ENCODE measurements around the gene PTPRD. TPM values are rescaled to one million over a fixed set of nuclear protein-coding genes. Genes with fewer than 3 reads are reported as not detected.

PTPRD gene
- total and polyA plus RNA-seq, 9 of the 15 experiments (the other 6 are each of a cell fraction or from before 2014, with no cell fraction given) = 0.11 TPM; not detected in 8

GRCh38 chr9:9392755-9393154 is 1220.0 kb downstream of the PTPRD start:
- DNase-seq (ENCODE audit: extremely low read depth in 1 of 4, low spot score in 3 of 4) = no peak
- ChIA-PET POLR2A (no interaction called here), CTCF (ENCODE audit: low intra/inter-chr PET ratio) (interaction anchor here (0.5 kb wide), 1 partner anchor 154 kb away, joined by 3 read pairs; no protein-coding TSS in a partner anchor)
- H4K20me1 ChIP-seq (replicated peaks; ENCODE audit: control insufficient read depth, insufficient read depth, low read length) = no peaks in the 10 kb centered on the region
- no peak overlapping the region for H2AFZ ChIP-seq (ENCODE audit: low read depth, low read length)
- H3K27me3 ChIP-seq (ENCODE audit: control insufficient read depth in 2 of 2, insufficient read depth in 2 of 2, low read length in 2 of 2) = no peaks in the 10 kb centered on the region
- H3K4me3 ChIP-seq = no peak overlapping the region
- no peaks in the 10 kb centered on the region for H3K36me3 ChIP-seq (ENCODE audit: control insufficient read depth, insufficient read depth, low read length)
- intact Hi-C loops (cut with micrococcal nuclease) = no loop called here
- no peak overlapping the region for H3K9ac ChIP-seq (ENCODE audit: insufficient read depth in 1 of 2, low read depth in 2 of 2, low read length in 2 of 2)
- no peak overlapping the region for H3K4me2 ChIP-seq (ENCODE audit: insufficient read depth, low read length)
- FAIRE-seq = no peak
- TF ChIP-seq ATF4 (CRISPR knock-in tag; IDR thresholded peaks at IDR 0.05) = no peak
- no peak for TF ChIP-seq MLX (CRISPR knock-in tag; conservative IDR thresholded peaks at IDR 0.05)
- TF ChIP-seq THAP12 (CRISPR knock-in tag; IDR thresholded peaks at IDR 0.05) = no peak
- H3K9me1 ChIP-seq (ENCODE audit: control insufficient read depth, insufficient read depth, low read length) = no peaks in the 10 kb centered on the region
- H3K27ac ChIP-seq (ENCODE audit: extremely low read depth, low read depth, low read length) = no peak overlapping the region
- WGBS (ENCODE audit: insufficient coverage, low coverage, missing lambda C conversion rate) = 0% methylated on average over 3 of the region's 3 CpGs
- BruUV-seq (replicated peaks) = no TSS peak
- no peaks in the 10 kb centered on the region for H3K4me1 ChIP-seq (replicated peaks in 1 of 2; ENCODE audit: control insufficient read depth in 2 of 2, insufficient read depth in 2 of 2, low read length in 2 of 2)
- H3K79me2 ChIP-seq (ENCODE audit: control insufficient read depth, insufficient read depth, low read length) = no peaks in the 10 kb centered on the region
- in situ Hi-C loops (cut with MboI) = no loop called here
- ATAC-seq = no peak
- no peaks in the 10 kb centered on the region for H3K9me3 ChIP-seq (replicated peaks; ENCODE audit: control insufficient read depth, insufficient read depth, low read depth, low read length)
